HG03196 (cell line): Measurements from ENCODE around the gene TLX1.
A peak's percentile ranks its signal among the peaks of the same experiment; 100 is the strongest.

Experiments used
- ATAC-seq: cut with Tn5 transposase; IDR thresholded peaks from one replicate; pipeline ENCODE4 v1.9.1; 2021; ENCODE audit not compliant: unreplicated experiment

Gene TLX1

DNA sequence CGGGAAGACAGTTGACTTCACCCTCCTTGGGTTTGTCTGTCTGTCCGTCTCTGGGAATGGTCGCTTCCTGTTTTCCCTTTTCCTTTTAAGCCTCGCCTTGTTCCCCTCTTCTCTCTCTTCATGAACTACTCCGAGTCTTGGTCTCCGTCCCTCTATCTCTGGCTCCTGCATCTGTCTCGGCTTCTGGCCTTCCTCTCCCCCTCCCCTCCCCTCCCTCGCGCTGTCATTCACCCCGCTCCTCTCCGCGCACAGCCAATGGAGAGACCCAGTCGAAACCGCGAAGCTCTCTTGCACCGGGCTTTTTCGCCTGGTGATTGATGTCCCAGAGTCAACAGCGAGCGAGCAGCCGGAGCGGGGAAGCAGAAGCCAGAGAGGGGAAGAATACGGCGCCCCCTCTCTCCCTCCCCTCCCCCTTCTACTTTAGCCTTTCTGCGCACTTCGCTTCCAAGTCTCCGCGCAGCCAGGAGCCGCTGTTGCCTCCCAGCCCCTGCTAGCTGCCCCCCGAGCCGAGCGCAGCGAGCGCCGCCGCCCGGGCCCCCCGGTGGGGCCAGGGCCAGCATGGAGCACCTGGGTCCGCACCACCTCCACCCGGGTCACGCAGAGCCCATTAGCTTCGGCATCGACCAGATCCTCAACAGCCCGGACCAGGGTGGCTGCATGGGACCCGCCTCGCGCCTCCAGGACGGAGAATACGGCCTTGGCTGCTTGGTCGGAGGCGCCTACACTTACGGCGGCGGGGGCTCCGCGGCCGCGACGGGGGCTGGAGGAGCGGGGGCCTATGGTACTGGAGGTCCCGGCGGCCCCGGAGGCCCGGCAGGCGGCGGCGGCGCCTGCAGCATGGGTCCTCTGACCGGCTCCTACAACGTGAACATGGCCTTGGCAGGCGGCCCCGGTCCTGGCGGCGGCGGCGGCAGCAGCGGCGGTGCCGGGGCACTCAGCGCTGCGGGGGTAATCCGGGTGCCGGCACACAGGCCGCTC, at the start of gene TLX1:
Gene TLX1 (plus strand): TSS at position 317 of the 978 bp plus-strand sequence. CDS start 242 bp downstream, at position 559.
- ATAC-seq = no peak

DNA sequence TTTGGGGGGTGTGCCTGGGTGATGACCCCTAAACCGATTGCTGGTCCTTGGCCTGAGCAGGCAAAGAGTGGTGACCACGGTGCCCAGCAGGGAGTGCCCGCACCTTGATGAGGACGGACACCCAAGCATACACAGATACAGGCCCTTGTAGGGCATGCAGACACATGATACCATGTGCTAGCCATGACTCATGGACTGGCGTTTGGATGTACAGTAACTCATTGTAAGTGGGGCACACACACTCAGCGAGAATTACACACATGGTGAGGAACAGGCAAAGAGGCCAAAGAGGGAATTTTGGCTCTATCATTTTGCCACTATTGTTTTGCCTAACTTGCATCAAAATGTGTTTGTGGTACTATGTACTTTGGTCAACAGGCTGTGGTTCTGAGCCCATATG, 45.3 kb upstream of the TLX1 start:
- ATAC-seq = no peak

DNA sequence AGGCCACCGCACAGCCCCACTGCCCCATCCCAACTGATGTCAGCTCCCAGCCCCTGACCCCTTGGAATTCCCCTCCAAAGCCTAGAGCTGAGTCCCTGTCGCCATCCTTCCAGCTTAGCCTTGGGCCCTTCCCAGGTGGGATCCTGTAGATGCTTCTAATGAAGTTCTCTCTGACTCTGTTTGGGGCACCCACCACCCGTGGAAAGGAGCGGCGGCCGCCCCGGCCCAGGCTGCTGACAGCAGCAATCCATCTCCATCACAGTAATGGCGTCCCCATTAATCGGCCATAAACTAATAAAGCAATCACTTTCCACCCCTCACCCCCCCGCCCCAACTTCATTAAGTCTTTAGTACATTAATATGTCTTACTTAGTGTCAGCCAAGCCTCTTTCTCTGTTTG, 43.7 kb upstream of the TLX1 start:
- no peak for ATAC-seq

DNA sequence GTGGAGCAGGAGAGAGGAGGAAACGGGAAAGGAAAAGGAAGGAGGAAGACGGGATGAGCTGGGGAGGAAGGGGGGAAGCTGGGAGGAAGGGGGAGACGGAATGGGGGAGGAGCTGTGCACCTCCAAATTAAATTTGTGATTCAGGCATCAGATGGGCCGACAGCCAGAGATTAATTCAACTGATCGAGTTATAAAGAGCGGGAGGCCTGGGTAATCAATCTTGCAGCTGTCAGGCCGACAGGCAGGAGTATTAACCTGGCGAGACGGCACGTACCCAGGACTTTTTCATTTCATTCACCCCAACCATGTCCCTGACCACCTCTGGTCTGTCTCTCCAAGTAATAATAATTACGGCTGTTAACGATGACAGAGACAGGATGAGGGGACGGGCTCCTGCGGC, 43.1 kb upstream of the TLX1 start:
- no peak for ATAC-seq

DNA sequence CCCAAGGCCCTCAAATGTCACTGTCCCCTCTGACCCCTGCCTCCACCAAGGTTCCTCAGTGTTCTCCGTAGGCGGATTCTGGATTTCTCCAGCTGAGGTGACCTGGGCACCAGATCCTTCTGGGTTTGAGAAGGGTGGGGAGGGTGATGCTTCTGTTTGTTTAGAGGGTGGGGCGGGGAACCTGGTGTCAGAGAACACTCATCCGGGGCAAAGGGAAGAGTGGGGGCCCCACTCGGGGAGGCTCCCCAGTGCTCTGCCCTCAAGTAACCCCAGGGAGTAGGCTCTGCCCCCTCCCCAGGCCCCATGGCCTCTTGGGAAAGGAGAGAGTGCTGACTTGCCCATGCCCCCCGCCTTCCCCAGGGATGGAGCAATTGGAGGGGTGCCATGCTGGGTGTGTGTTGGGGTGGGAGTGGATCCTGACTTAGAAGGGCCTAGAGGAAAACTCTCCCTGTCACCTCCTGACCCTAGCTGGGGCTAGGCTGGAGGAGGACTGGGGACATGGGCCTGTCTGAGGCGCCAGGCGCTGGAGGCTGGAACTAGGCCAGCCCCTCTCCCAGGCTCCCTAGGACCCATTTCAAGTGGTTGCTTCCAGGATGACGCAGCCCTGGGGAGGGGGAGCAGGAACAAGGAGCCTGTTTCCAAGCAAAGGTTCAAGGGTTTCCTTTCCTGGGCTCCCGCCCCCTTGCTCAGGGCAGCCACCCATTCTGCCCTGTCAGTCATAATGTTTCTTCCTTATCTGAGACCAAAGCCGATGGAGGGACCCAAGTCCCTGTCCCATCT, 41.4 kb upstream of the TLX1 start:
- no peak for ATAC-seq

DNA sequence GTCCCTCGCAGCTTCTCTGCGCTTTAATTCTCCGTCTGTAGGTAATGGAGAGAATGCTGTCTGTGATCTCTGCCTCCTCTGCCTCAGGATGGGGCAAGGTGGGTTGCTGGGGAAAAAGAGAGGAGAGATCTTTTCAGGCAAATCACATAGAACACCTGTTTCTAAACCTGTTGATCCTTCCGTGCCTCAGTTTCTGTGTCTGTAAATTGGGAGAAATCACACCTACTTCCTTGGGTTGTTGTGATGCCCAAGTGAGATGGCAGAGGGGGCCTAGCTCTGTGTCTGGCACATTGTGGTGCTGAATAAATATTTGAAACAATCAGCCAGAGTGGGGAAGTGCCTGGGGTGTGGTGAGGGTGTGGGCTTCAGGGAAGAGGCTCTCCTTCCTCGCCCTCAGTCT, 40.5 kb upstream of the TLX1 start:
- ATAC-seq = no peak

DNA sequence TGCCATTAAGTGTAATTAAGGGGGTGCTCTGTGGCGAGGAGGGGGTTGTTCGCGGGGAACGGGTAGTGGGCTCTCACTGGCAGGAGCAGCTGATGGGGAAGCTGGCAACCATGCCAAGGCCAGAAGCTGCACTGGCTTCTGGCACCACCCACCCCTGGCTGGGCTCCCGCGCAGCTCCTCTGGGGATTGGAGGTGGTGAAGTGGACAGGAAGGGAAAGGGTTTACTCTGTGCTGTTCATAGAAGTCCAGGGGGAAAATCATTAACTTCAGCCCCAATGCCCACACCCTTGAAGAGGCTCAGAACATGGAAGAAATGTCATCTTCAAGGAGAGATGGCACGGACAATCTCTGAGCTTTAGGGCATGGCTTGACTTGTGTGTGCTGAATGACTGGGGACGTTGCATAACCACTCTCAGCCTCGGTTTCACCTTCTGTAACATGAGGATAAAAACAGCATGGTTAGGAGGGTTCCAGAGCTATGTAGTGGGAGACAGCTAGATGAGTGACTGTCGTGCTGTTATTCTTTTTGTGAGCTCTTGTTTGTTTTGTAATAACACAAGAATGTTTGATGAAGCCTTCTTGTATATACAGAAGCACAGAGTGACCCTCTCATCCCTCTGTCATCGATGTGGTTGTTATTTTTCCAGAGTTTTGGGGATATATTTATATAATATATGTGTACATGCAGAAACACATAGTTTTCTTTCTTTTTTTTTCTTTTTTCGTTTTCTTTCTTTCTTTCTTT, 39.4 kb upstream of the TLX1 start:
- no peak for ATAC-seq

DNA sequence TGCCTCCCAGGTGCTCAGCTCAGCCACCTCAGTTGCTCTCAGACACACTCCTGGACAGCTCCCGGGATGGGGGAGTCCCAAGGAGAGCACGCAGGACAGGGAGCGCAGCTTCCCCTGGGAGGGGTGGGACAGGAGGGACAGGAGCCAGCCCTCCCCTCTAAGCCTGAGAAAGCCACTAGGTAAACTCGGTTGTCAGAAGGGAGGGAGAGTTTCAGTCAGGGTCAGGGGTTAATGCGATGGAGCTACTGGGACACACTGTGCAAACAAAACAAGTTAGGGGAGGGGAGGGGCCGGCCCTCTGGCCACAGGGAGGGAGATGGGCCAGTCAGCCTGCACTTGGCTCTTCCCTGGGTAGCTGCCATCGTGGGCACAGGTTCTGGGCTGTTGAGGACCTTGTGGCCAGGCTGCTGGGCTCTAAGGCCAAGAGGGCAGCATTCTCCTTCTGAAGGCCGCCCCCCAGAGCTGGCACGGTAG, 38.2 kb upstream of the TLX1 start:
- ATAC-seq = no peak

DNA sequence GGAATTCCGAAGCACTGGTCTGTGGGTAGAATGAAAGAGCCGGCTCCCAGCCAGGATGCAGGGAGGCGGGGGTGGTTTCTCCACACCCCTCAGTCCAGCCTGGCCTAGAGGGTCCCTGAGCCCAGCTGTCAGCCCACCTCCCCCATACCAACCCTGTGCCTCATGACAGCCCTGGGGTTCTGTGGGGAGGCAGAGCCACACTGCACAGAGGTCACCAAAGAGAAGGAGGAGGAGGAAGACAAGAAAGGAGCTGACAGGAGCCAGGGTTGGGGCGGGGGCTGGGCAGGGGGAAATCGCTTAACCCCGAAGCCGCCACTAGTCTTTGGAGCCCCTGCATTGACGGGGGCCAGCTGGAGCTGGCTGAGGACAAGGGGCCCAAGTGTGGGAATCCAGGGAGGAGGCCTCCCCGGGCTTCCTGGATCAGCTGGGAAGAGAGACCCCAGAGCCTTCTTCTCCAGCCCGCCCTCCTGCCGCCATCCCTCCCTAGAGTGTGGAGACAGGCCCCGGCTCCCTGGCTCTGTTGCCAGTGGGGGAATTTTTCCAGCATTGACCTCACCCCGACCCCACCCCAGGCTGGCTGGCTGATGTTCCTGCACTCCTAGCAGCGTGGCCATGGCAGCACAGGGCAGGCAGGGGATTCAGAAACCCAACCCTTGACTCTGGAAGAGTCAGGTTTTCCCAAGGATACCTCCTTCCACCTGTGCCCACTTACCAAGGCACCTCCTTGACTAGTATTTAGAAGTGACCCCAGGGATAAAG, 36.8 kb upstream of the TLX1 start:
- no peak for ATAC-seq

DNA sequence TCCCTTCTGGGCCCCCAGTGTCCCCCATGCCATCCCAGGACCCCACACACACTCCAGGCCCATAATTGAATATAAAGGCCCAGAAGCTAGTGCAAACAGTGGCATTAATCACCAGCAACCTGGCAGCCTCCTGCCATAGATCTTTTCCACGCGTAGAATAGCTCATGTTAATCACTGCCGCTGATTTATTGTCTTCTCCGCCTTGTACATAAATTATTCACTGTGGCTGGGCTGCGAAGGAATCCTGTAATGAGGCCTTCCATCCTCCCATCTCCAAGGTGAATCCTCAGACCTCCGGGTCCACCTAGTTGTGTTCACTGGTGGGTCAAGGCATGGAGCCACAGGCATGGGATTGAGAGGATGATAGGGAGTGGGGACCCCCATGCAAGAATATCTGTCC, 36.1 kb upstream of the TLX1 start:
- ATAC-seq = no peak

DNA sequence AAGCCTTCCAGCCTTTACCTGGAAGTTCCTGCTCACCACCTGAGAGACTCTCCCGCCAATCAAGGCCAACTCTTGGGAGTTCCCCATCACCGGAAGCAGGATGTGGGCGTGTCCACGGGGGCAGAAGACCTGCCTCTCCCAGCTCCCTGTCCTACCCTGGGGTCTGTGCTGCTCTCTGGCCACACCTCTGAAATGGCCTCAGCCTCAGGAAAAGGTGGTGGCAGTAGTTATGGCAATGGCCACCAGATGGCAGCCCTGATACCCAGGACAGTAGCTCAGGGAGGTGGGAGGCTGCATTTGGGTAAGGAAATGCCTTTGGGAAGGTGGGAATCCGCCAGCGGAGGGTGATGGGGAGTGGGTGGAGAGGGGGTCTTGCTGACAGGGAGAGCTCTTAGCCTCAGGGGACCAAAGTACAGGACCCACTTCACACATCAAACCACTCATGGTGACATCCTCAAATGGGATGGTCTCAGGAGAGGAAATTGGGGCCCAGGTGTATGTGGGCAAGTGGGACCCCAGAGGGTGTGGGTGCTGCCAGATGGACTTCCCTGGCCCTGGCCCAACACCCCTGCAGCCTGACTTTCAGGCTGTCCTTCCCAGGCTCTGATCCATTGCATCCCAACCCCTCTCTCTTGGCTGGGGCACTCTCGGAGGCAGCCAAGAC, 35.4 kb upstream of the TLX1 start:
- ATAC-seq = peak; percentile 67

DNA sequence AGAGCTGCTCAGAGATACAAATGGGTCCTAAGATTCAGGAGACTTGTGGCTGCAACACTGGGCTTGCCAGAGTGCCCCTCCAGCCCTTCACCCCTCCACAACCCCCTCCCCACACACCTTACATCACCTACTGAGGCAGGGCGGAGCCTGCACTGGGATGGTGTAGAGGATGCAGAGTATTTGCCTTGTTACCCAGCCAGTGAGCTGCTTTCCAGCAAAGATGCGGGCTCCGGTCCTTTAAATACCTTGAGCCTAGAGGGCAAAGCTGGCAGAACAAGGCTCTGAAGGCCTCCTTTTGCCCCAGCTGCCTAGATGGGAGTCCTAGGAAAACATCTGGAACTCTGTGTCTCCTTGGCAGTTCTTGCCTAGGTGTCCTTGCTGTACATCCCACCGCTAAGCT, 34.7 kb upstream of the TLX1 start:
- no peak for ATAC-seq

DNA sequence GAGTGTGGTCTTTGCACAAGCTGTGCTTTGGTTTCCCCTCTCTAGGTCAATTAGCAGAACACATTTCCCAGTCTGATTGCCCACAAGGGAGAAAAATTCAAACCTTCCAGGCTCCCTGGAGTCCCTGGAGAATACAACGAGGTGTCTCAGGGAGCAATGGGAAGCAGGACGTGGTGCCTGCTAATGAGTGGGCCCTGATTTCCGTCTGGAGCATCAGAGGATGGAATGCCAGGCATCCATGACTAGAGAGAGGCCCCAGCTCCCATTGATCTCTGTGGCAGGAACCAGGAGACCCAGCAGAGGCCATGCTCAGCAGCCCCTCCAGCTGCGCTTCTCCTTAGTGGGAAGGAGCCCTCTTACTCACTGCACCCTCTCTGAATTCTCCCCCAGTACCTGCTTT, 33.2 kb upstream of the TLX1 start:
- no peak for ATAC-seq

DNA sequence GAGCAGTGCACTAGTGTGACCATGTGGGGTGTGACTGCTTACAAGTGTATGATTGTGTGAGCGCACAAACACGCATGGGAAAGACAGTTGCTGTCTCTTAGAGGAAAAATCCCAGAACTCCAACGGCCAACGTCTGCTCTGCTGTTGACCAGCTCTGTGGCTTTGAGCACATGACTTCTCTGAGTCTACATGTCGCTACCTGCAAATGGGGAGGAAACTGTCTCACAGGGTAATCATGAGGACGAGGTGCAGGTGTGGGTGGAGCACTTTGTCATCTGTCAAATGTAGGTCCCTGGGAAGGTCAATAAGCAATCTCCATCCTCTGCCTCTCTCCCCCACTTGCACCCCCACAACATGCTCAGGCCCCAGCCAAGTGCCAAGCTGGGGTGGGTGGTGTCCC, 31.2 kb upstream of the TLX1 start:
- ATAC-seq = no peak

DNA sequence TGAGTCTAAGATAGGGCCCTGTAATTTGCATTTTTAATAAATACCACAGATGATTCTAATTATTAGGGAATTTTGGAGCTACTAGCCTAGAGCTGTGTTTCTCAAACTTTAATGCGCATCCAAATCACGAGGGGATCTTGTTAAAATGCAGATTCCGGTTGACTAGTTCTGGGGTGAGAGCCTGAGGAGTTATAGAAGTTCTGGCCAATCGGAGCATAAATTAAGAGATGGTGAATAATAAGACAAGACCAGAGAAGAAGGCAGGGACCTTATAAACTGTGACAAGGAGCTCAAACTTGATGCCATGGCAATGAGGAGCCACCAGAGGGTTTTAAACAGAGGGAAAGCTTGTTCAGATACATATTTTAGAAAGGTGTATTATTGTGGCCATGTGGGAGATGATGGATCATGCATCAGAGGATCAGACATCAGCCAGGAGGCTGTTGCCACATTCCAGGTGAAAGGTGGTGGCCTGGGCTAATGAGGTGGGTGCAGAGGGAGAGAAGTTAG, 29.7 kb upstream of the TLX1 start:
- no peak for ATAC-seq

DNA sequence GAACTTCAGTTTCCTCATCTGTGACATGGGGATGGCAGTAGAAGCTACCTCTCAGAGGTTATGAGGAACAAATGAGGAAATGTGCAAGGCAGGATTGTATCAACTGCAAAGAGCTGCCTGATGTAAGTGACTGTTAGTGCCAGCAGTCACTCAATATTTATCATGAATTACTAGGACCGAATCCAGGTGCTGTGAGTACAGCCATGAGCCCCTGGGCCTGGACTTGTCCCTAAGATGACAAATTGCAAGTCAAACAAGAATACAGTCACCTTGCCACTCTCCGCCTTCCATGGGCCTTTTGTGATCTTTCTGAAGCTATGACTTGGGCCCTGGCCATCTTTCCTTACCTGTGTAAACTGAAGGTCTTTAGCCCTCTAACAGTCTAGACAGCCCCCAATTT, 27.7 kb upstream of the TLX1 start:
- no peak for ATAC-seq

DNA sequence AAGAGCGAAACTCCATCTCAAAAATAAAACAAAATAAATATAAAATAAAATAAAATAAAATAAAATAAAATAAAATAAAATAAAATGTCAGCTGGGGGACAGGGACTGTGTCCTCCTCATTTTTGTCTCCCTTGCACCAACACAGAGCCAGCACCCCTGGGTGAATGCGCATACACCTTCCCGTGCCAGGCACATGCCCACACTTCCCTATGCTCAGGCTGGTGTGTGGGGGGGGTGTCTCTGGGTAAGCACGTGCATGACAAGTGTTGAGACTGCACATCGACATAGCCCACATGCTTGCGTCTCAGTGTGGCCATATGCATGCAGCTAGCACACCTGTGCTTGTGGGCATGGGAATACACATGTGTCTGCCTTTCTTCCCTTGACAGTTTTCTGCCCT, 24.7 kb upstream of the TLX1 start:
- no peak for ATAC-seq

DNA sequence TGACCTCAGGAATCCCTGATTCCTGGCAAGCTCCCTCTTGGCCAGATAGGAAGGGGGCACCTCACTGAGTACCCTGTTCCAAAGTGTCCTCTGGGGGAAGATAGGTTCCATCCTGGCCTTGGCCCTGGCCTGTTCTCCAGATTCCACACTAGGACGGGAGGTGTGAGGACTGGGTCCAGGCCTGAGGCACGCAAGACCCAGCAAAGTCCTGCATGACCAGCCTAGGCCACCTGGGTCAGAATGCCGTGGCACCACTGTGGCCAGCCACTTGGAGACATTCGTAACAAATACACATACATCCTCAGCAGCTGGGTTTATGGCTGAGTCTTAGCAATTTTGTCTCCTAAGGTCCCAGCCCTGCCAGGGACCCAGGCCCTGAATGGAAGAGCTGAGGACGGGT, 23.3 kb upstream of the TLX1 start:
- ATAC-seq = no peak

DNA sequence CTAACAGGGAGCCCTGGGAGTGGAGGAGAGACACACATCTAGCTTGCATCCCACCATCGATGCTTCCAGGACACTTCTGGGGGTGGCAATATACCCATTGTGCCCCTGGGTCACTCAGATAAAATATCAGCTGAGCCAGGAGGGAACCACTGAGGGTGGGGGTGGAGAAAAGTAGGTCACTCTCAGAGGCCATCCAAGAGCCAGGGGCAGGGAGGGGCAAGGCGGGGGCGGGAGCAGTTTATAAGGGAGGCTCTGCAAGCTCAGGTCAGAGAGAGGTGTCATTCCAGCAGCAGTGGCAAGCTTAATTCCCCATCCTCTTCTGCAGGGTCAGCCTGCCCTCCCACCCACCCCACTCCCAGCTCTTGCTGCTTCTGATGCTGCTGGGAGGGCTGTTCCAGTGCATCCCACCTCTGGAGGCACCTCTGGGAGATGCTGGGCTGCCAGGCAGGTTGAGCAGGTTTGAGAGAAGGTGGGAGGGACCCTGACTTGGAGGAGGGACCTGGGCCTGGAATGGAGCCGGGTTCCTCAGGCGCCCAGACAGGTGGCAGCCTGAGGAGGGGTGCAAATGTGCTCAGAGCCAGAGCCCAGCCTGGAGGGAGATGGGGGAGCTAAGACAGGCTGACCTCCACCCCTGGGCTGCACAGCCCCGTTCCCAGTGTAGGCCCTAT, 20.1 kb upstream of the TLX1 start:
- ATAC-seq = no peak
